Measurements from ENCODE around the gene KRTAP5-7.

The KRTAP5-7 gene

GRCh38 chr11:71489311-71490043 is 37.6 kb upstream of the KRTAP5-7 start:
- Histone ChIP-seq H2AFZ (ENCODE audit: low read depth) (no peak overlapping the region), H3K4me2 (no peak overlapping the region), H3K79me2 (ENCODE audit: insufficient read depth, low read depth) (no peaks in the 10 kb centered on the region), H3K36me3 (ENCODE audit: insufficient read depth) (no peaks in the 10 kb centered on the region), H4K20me1 (ENCODE audit: insufficient read depth) (no peaks in the 10 kb centered on the region), H3K27me3 (ENCODE audit: insufficient read depth, low read depth) (no peaks in the 10 kb centered on the region), H3K9ac (no peak overlapping the region), H3K27ac (no peak overlapping the region), H3K4me1 (ENCODE audit: low read depth, poor library complexity, severe bottlenecking) (no peaks in the 10 kb centered on the region), H3K4me3 (IDR thresholded peaks at IDR 0.05; ENCODE audit: insufficient read depth, low read depth, low read length) (no peak overlapping the region)
- TF ChIP-seq CTCF (conservative IDR thresholded peaks at IDR 0.05; ENCODE audit: low read depth, low read length) = no peak

- no peaks in the 10 kb centered on the region for H3K4me1 ChIP-seq (ENCODE audit: low read depth, poor library complexity, severe bottlenecking)
- H3K27me3 ChIP-seq (ENCODE audit: insufficient read depth, low read depth) = no peaks in the 10 kb centered on the region
- no peak overlapping the region for H3K9ac ChIP-seq
- no peak overlapping the region for H3K27ac ChIP-seq
- H2AFZ ChIP-seq (ENCODE audit: low read depth) = no peak overlapping the region
- H3K79me2 ChIP-seq (ENCODE audit: insufficient read depth, low read depth) = no peaks in the 10 kb centered on the region
- H4K20me1 ChIP-seq (ENCODE audit: insufficient read depth) = no peaks in the 10 kb centered on the region
- no peak overlapping the region for H3K4me2 ChIP-seq
- H3K36me3 ChIP-seq (ENCODE audit: insufficient read depth) = no peaks in the 10 kb centered on the region
- no peak for TF ChIP-seq CTCF (conservative IDR thresholded peaks at IDR 0.05; ENCODE audit: low read depth, low read length)
- H3K4me3 ChIP-seq (IDR thresholded peaks at IDR 0.05; ENCODE audit: insufficient read depth, low read depth, low read length) = no peak overlapping the region
These were observed 36.9 kb upstream of the KRTAP5-7 start for GRCh38 chr11:71490044-71490730.

- H2AFZ ChIP-seq (ENCODE audit: low read depth) = no peak overlapping the region
- H3K27me3 ChIP-seq (ENCODE audit: insufficient read depth, low read depth) = no peaks in the 10 kb centered on the region
- no peaks in the 10 kb centered on the region for H4K20me1 ChIP-seq (ENCODE audit: insufficient read depth)
- H3K4me3 ChIP-seq (IDR thresholded peaks at IDR 0.05; ENCODE audit: insufficient read depth, low read depth, low read length) = no peak overlapping the region
- H3K4me2 ChIP-seq = no peak overlapping the region
- no peak overlapping the region for H3K9ac ChIP-seq
- TF ChIP-seq CTCF (conservative IDR thresholded peaks at IDR 0.05; ENCODE audit: low read depth, low read length) = no peak
- H3K36me3 ChIP-seq (ENCODE audit: insufficient read depth) = no peaks in the 10 kb centered on the region
- no peak overlapping the region for H3K27ac ChIP-seq
- H3K4me1 ChIP-seq (ENCODE audit: low read depth, poor library complexity, severe bottlenecking) = no peaks in the 10 kb centered on the region
- no peaks in the 10 kb centered on the region for H3K79me2 ChIP-seq (ENCODE audit: insufficient read depth, low read depth)
These were observed 36.2 kb upstream of the KRTAP5-7 start for GRCh38 chr11:71490731-71491390.

GRCh38 chr11:71491531-71491930 is 35.5 kb upstream of the KRTAP5-7 start:
- Histone ChIP-seq H2AFZ (ENCODE audit: low read depth) (no peak overlapping the region), H3K36me3 (ENCODE audit: insufficient read depth) (no peaks in the 10 kb centered on the region), H3K9ac (no peak overlapping the region), H3K27me3 (ENCODE audit: insufficient read depth, low read depth) (no peaks in the 10 kb centered on the region), H3K4me1 (ENCODE audit: low read depth, poor library complexity, severe bottlenecking) (no peaks in the 10 kb centered on the region), H3K79me2 (ENCODE audit: insufficient read depth, low read depth) (no peaks in the 10 kb centered on the region), H3K4me2 (no peak overlapping the region), H3K27ac (no peak overlapping the region), H3K4me3 (IDR thresholded peaks at IDR 0.05; ENCODE audit: insufficient read depth, low read depth, low read length) (no peak overlapping the region), H4K20me1 (ENCODE audit: insufficient read depth) (no peaks in the 10 kb centered on the region)
- TF ChIP-seq CTCF (conservative IDR thresholded peaks at IDR 0.05; ENCODE audit: low read depth, low read length) = no peak
